ENCODE measurements around the gene APLF. TPM values are rescaled to one million over a fixed set of nuclear protein-coding genes. Genes with fewer than 3 reads are reported as not detected.
"Not testable (repeated sequence)": the region's sequence is repeated elsewhere in the genome, so short reads cannot be mapped to it uniquely, and the experiment has no call there.

The APLF gene
- total RNA-seq, 1 donor from 2014 or later = 14.4 TPM

GRCh38 chr2:68514316-68514929 lies 47.0 kb downstream of the APLF start:
- intact Hi-C loops (cut with DNase I) = no loop called here
- no peak for DNase-seq (ENCODE audit: low spot score)
- ATAC-seq = no peak

DNA sequence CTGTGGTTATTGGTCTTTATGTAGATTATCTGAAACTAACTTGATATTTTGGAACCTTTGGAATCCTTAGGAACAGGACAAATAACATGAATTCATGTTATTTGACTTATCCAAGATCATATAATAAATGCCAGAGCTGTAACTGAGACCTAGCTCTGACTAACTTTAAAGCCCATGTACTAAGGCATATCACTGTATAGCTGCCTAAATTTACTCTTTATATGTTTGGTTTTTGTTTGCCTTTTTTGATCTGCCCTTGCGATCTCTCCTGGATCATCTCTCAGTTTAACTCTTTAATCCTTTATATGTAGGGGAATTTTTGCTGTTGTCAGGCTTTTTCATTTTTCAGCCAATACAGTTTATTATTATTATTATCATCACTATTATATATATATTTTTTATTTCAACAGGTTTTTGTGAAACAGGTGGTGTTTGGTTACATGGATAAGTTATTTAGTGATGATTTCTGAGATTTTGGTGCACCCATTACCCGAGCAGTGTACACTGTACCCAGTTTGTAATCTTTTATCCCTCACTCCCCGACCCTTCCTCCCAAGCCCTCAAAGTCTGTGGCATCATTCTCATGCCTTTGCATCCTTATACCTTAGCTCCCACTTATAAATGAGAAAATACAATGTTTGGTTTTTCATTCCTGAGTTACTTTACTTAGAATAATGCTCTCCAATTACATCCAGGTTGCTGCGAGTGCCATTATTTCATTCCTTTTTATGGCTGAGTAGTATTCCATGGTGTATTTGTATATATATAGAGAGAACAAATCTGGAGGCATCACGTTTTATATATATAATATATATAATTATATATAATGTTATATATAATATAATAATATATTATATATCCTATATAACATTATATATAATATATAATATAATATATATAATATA lies 48.9 kb downstream of the APLF start:
- DNase-seq (ENCODE audit: low spot score) (no peak), ATAC-seq (no peak)
- intact Hi-C loops (cut with DNase I) = no loop called here

- no peak for ATAC-seq
- intact Hi-C loops (cut with DNase I) = no loop called here
- no peak for DNase-seq (ENCODE audit: low spot score)
These were observed 51.9 kb downstream of the APLF start for GRCh38 chr2:68519236-68519635.

GRCh38 chr2:68521037-68521436 lies 53.7 kb downstream of the APLF start:
- ATAC-seq (no peak), DNase-seq (ENCODE audit: low spot score) (no peak)
- intact Hi-C loops (cut with DNase I) = no loop called here

DNA sequence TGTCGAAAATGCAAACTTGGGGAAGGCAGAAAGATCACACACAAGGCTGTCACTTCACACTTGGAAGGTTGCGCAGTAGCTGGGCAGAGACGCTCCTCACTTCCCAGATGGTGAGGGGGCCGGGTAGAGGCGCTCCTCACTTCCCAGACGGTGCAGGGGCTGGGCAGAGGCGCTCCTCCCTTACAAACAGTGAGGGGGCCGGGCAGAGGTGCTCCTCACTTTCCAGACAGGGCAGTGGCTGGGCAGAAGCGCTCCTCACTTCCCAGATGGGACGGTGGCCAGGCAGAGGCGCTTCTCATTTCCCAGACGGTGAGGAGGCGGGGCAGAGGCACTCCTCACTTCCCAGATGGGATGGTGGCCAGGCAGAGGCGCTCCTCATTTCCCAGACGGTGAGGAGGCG lies 59.6 kb downstream of the APLF start:
- DNase-seq (ENCODE audit: low spot score); intact Hi-C loops (cut with DNase I); ATAC-seq: not testable (repeated sequence)

DNA sequence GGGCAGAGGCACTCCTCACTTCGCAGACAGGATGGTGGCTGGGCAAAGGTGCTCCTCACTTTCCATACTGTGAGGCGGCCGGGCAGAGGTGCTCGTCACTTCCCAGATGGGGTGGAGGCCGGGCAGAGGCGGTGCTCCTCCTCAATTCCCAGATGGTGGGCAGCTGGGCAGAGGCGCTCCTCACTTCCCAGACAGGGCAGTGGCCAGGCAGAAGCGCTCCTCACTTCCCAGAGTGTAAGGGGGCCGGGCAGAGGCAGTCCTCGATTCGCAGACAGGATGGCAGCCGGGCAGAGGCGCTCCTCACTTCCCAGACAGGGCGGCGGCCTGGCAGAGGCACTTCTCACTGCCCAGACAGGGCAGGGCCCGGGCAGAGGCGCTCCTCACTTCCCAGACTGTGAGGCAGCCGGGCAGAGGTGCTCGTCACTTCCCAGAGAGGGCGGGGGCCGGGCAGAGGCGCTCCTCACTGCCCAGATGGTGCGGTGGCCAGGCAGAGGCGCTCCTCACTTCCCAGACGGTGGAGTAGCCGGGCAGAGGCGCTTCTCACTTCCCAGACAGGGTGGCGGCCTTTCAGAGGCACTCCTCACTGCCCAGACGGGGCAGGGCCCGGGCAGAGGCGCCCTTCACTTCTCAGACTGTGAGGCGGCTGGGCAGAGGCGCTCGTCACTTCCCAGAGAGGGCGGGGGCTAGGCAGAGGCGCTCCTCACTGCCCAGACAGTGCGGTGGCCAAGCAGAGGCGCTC lies 60.1 kb downstream of the APLF start:
- DNase-seq (ENCODE audit: low spot score); intact Hi-C loops (cut with DNase I): not testable (repeated sequence)

DNA sequence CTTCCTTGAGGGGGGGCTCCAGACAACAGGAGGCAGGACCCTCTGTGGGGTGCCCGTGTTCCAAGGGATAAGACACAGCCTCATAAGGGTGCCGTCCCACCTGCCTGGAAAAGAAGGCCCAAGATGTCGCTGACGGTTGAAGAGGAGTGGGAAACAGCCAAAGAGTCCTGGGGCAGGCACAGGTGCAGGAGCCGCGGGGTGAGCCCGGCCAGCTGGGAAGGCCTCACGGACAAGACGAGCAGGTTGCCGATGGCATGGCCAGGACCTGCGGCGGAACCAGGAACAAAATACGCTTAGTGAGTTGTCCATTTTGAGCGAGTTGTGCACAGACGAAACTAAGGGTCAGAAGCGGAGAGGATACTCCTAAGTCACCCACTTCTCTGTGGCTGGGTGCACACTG lies 61.8 kb downstream of the APLF start:
- DNase-seq (ENCODE audit: low spot score); ATAC-seq; intact Hi-C loops (cut with DNase I): not testable (repeated sequence)

More for the DNA sequence above, 60.1 kb downstream of the APLF start:
- not testable (repeated sequence) for ATAC-seq

DNA sequence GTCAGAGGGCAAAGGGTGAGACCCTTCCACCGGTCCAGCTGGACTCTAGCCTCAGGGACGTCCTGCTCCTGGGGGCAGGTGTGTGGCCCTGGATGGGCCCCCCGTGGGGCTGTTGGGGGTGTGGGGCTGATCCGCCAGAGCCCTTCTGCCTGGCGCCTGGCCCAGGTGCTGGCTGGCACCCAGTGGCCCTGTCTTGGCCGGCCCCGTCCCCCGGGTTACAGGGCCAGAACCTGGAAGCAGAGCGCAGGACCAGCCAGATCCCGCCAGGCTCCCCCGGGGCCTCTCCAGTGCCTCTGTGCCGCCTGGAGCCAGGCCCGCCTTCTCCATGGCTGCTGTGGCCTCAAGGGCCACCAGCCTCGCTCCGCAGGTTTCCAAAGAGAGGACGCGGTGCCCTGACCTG lies 62.3 kb downstream of the APLF start:
- DNase-seq (ENCODE audit: low spot score); intact Hi-C loops (cut with DNase I); ATAC-seq: not testable (repeated sequence)

- intact Hi-C loops (cut with DNase I) = no loop called here
- DNase-seq (ENCODE audit: low spot score) (no peak), ATAC-seq (no peak)
These were observed 68.6 kb downstream of the APLF start for GRCh38 chr2:68536000-68536399.

DNA sequence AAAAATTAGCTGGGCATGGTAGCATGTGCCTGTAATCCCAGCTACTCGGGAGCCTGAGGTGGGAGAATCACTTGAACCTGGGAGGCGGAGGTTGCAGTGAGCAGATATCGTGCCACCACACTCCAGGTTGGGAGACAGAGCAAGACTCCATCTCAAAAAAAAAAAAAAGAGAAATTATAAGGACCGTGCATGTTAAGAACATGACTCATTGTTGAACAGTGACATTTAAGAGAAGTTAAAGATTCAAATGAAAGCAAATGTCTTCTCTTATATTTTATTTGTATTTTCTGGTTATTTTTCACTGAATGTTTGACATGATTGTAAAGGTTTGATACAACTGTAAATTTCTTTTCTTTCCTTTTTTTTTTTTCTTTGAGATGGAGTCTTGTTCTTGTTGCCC lies 69.6 kb downstream of the APLF start:
- intact Hi-C loops (cut with DNase I) = no loop called here
- DNase-seq (ENCODE audit: low spot score) = no peak

DNA sequence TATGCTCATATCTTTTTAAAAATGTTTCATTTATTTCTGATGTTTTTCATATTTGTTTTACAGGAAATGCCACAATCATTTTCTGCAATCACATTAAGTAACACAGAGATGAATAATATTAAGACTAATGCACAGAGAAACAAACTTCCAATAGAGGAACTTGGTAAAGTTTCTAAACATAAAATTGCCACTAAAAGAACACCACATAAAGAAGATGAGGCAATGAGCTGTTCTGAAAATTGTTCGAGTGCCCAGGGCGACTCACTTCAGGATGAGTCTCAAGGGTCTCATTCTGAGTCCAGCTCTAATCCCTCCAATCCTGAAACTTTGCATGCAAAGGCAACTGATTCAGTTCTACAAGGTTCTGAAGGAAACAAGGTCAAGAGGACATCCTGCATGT lies 70.4 kb downstream of the APLF start:
- intact Hi-C loops (cut with DNase I) = no loop called here
- no peak for DNase-seq (ENCODE audit: low spot score)
- no peak for ATAC-seq

More for the DNA sequence above, 69.6 kb downstream of the APLF start:
- no peak for ATAC-seq

DNA sequence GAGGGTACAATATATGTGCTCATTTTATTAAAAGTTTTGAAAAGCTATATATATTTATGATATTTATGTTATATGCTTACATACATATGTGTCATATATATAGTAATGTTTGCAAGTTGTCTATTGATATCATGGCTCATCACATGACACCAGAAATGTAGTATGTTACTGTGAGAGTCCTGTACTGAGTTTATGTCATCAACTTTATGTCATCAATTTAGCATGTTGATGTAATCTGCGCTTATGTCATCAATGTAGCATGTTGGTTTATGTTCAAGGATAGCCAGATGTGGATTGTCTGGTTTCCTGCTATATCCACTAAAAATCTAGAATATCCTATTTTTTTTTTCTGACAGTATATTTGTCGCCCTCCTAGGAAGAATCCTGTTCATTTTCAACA lies 77.4 kb downstream of the APLF start:
- intact Hi-C loops (cut with DNase I) = no loop called here

GRCh38 chr2:68548396-68548795 lies 81.0 kb downstream of the APLF start:
- intact Hi-C loops (cut with DNase I) = no loop called here
- DNase-seq (ENCODE audit: low spot score) (no peak), ATAC-seq (no peak)

More for the DNA sequence above, 77.4 kb downstream of the APLF start:
- ATAC-seq (no peak), DNase-seq (ENCODE audit: low spot score) (no peak)

GRCh38 chr2:68553098-68553497 lies 85.7 kb downstream of the APLF start:
- intact Hi-C loops (cut with DNase I) = no loop called here
- ATAC-seq (no peak), DNase-seq (ENCODE audit: low spot score) (no peak)

DNA sequence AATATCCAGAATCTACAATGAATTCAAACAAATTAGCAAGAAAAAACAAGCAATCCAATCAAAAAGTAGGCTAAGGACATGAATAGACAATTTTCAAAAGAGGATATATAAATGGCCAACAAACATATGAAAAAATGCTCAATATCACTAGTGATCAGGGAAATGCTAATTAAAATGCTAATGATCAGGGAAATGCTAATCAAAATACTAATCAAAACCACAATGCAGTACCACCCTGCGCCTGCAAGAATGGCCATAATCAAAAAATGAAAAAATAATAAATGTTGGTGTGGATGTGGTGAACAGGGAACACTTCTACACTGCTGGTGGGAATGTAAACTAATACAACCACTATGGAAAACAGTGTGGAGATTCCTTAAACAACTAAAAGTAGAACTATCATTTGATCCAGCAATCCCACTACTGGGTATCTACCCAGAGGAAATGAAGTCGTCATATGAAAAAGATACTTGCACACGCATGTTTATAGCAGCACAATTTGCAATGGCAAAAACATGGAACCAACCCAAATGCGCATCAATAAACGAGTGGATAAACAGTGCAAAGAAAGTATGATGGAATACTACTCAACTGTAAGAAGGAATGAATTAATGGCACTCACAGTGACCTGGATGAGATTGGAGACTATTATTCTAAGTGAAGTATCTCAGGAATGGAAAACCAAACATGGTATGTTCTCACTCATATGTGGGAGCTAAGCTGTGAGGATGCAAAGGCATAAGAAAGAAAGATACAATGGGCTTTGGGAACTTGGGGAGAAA lies 88.2 kb downstream of the APLF start:
- DNase-seq (ENCODE audit: low spot score); intact Hi-C loops (cut with DNase I); ATAC-seq: not testable (repeated sequence)

GRCh38 chr2:68556381-68556780 lies 89.0 kb downstream of the APLF start:
- DNase-seq (ENCODE audit: low spot score) (no peak), ATAC-seq (no peak)
- intact Hi-C loops (cut with DNase I) = no loop called here

DNA sequence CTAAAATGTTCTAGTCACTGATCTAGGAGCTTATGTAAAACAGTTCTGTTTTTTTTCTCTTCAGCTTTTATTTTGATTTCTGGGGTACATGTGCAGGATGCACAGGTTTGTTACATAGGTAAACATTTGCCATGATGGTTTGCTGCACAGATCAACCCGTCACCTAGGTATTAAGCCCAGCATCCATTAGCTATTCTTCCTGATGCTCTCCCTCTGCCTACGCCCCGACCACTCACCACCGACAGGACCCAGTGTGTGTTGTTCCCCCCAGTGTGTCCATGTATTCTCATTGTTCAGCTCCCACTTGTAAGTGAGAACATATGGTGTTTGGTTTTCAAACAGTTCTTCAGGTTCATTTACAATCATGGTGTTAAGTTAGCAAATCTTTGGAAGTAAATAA lies 91.2 kb downstream of the APLF start:
- ATAC-seq (no peak), DNase-seq (ENCODE audit: low spot score) (no peak)
- intact Hi-C loops (cut with DNase I) = no loop called here

- ATAC-seq (no peak), DNase-seq (ENCODE audit: low spot score) (no peak)
- intact Hi-C loops (cut with DNase I) = no loop called here
These were observed 92.3 kb downstream of the APLF start for GRCh38 chr2:68559692-68560091.

DNA sequence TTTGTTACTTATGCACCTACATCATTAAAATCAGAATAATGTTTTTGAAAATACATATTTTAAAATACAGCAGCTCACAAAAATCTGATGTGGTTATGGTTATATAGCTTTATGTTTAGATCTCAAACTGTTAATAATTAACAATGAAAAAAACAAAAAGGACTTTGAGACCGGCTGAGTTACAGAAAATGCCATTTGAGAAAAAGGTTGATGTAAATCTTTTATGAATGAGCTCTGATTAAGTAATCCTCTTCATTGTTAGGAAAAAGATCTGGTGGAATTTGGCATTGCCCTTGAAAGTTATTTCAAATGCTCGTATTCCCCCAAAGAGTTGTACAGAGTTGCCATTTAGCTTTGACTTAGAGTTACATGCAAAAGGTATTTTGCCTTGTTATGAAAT lies 93.2 kb downstream of the APLF start:
- DNase-seq (ENCODE audit: low spot score) (no peak), ATAC-seq (no peak)
- intact Hi-C loops (cut with DNase I) = no loop called here

Measured in sciatic nerve (tissue), 2 donors.